ENCODE measurements around the gene RIPOR2.

The RIPOR2 gene
- long read RNA-seq, donor 1 = 0 reads
- long read RNA-seq, donor 2 = 0 reads
- long read RNA-seq, donor 3 = 0 reads
- long read RNA-seq, donor 4 = 0 reads
- long read RNA-seq, donor 5, partial matches to known transcripts = 0 of 1 reads
- long read RNA-seq, donor 5, other reads (novel, unspliced or antisense) = 0 of 1 reads
- long read RNA-seq, donor 6 = 0 reads
- long read RNA-seq, donor 7 = 0 reads
- long read RNA-seq, donor 8 = 0 reads

- DNase-seq = no peak
These were observed at the start of gene RIPOR2 for GRCh38 chr6:24935366-24936152. Gene RIPOR2, minus strand, starts transcription at chr6:24935960. Its CDS starts 62 bp downstream, at chr6:24935898.

DNA sequence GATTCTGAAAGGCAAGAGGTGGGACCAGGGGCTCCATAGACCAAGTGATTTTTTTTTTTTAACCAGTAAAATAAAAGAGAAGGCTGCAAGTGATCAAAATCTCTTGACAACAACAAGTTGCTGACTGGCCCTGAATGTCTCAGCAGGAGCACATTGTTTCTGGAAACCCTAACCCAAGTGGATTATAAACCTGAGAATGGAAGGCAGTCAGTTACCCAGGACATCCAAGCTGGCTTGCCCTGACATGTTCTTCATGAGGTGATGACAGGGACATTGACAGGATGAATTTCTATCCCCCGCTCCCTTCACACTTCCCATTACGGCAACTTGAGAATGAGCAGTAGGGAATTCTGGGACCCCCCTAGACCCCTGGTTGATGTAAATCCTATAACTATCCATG is 49.6 kb upstream of the RIPOR2 start:
- DNase-seq = no peak

DNA sequence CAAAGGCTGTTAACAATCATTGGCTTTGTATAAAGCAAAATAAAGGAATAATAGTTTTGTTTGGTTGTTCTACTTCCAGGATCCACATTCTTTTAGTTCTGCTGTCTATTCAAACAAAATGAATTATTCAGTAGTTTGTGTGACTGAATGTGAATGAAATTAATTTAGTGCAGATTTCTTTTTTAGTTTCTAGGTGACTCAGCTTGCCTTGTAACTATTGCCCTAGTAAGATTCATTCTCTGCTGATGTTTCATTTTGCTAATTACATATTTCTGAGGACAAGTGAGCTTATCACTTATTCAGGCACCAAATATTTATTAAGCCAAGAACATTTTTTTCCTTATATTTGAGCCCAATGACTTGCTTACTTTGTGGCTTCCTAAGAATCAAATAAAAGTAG is 46.5 kb upstream of the RIPOR2 start:
- no peak for DNase-seq

DNA sequence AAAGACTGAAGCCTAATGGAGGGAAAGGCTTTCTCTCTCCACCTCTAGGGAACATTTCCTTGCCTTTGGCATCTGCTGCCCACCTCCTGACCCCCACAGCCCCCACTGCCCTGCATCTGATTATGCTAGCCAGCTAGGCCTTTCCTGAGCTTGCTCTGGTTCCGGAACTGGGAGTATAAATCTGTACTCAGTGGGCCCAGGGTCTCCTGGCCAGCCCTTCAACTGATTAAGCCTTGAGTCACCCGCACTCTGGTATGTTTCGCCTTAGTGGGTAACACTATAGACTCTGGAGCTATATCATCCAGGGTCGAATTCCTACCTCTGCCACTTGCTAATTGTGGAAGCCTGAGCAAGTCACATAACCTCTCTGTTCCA is 45.6 kb upstream of the RIPOR2 start:
- no peak for DNase-seq

DNA sequence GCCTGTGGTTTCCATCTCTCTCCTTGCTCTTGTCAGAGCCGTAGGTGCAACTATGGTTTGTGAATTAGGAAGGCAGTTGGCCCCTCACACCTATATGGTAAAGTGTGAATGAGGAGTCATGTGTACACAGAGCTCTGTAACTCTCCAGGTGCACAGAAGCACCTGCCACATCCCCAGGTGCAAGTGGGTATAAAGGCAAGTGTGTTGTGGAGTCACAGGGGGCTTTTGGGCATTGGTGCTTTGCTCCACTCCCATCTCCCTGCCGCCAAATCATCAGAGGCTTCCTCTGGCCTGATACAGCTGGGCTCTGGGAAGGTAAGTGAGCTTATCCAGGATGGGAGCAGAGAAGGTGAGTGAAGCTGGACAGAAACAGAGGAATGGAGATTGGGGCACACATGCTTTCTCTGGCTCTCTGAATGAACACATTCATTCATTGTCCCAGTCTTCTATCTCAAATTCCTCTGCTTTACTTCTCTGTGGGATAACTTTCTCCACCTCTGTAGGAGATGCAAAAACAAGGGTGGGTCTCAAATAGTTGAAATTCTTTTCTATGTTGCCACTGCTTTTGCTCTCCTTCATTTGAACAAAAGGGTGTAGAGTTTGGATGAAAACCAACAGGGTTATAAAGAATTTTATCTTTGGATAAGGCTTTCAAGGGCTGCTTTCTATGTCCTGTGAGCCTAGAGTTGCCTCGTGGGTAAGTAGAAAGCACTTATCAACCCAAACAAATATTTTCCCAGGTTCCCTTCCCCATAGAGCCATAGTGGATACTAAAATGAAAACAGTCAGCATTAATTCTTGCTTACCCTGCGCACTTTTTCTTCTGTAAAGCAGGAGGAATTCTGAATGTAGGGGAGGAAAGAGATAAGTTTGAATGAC is 45.0 kb upstream of the RIPOR2 start:
- DNase-seq = no peak

DNA sequence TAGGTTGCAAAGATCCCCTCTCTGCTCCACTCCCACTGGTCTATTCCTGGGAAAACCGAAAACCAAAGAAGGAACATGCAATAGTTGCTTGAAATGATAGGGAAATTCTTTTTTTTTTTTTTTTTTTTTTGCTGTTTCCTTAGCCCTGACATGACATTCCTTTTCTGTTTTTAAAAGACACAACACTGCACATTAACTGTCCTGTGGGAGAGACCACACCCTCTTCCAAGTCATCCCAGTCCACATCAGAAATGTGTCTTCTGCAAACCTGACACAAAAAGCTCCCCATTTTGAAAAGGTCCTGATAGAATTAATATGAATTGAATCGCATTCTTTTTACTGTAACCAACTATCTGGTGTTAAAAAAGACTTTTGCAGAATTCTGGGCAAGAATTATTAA is 43.4 kb upstream of the RIPOR2 start:
- no peak for DNase-seq

- DNase-seq = no peak
These were observed 38.7 kb upstream of the RIPOR2 start for GRCh38 chr6:24974182-24975171.

- no peak for DNase-seq
These were observed 36.7 kb upstream of the RIPOR2 start for GRCh38 chr6:24972311-24972958.

DNA sequence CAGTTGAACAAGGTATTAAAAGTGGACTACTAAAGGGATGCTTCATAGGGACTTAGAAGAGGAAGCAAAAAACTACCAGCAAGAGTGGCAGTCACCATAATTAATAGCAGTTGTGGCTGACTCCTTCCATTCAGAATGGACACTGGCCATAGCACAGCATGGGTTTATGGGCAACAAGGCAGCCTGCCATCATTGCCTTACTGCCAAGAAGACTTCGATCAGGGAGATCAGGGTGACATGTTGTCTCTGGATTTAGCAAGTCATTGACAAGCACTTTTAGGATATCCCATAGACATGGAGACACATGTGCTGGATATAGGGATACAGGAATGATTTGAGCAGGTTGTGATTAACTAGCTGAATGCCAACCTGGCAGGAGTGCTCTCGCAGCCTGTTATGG is 35.3 kb upstream of the RIPOR2 start:
- DNase-seq = no peak

DNA sequence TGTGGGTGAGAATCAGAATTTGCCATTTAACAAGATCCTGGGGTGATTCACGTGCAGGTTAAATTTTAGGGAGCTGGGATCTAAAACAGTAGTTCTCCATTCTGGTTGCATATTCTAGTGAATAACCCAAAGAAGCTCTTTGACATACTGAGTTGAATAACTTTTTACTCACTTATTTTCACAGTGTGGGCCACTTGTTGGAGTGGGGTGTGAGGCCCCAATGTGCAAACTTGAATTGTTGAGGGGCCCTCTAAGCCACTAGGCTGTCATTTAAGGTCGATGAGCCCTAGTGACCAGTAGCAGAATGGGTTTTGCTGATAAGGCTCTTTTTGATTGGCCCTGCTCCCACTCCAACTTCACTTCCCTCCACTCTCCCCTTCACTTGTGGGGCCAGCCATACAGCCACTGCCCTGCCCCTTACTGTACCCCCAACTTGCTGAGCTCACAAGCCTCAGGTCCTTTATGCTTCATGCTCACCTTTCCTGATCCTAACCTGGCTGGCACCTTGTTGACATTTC is 33.6 kb upstream of the RIPOR2 start:
- no peak for DNase-seq

DNA sequence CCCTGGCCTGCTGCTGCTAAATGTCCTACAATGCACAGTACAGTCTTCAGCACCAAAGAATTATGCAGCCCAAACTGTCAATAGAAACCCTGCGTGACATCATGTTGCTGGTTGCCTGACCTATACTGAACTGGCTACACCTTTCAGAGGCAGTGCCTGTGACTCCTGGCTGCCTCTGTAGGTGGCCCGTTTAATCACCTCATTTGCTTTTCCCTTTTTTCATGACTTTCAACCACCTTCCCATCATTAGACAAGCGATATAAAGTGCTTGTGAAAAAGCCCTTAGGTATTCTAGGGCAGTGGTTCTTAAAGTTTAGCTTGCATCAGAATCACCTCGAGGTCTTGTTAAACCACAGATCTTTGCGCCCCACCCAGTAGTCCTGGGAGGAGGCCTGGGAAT is 33.0 kb upstream of the RIPOR2 start:
- no peak for DNase-seq

DNA sequence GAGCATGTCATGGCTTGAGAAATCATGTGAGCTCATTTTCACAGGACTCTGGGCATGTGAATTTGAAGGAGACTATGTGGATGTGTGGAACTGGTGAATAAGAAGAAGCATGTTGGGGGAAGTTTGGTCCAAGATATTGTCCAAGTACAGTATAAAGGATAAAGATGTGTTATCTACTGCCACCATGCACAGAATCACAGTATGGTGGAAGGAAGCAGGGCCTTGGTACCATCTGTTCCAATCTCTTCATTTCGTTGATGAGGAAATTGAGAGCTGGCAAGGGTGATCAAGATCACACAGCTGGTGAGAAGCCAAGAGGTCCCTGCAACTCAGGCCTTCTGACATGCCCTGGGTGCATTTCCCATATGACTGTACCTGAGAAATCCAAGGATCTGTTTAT is 31.5 kb upstream of the RIPOR2 start:
- no peak for DNase-seq

GRCh38 chr6:24966381-24966780 is 30.6 kb upstream of the RIPOR2 start:
- no peak for DNase-seq

DNA sequence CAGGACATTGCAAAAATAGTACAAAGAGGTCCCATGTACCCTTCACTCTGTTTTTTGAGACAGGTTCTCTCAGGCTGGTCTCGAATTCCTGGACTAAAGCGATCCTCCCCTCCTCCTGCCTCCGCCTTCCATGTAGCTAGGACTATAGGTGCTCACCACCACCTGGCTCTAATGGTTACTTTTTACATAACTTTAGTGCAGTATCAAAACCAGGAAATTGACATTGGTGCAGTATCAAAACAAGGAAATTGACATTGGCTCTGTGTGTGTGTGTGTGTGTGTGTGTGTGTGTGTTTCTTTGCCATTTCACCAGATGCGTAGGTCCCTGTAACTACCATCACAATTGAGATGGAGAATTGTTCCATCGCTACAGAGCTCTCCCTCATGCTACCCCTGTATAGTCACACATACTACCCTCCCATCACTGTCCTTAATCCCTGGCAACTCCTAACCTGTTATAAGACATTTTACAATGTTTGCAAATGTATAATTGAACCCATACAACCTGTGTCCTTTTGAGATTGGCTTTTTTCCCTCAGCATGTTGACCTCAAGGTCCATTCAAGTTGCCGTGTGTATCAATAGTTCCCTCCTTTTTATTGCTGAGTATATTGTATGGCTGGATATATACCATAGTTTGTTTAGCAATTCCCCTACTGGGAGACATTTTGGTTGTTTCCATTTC is 28.3 kb upstream of the RIPOR2 start:
- no peak for DNase-seq

- DNase-seq = no peak
These were observed 27.6 kb upstream of the RIPOR2 start for GRCh38 chr6:24963339-24963738.

- no peak for DNase-seq
These were observed 26.1 kb upstream of the RIPOR2 start for GRCh38 chr6:24961852-24962251.

DNA sequence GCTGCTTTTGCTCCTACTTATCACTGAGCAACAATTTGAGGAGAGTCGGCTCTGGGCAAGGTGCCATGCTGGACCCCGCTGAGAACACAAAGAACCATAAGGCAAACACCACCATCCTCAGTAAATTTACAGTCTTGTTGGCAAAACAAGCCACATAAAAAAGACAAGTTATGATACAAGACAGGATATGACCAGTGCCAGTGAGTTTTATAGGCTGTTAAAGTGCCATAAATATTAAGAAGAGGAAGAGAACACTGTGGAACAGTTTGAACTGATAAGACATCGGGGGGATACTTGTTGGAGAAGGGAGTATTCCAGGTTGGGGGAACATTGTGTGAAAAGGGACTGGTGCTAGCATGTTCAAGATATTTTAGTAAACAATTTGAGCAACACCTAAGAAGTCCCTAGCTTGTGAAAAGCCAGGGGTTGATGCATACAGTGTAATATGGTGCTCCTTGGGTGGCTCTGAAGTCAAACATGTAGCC is 25.3 kb upstream of the RIPOR2 start:
- DNase-seq = no peak

GRCh38 chr6:24959319-24959718 is 23.6 kb upstream of the RIPOR2 start:
- DNase-seq = no peak

GRCh38 chr6:24957199-24957598 is 21.4 kb upstream of the RIPOR2 start:
- DNase-seq = no peak

DNA sequence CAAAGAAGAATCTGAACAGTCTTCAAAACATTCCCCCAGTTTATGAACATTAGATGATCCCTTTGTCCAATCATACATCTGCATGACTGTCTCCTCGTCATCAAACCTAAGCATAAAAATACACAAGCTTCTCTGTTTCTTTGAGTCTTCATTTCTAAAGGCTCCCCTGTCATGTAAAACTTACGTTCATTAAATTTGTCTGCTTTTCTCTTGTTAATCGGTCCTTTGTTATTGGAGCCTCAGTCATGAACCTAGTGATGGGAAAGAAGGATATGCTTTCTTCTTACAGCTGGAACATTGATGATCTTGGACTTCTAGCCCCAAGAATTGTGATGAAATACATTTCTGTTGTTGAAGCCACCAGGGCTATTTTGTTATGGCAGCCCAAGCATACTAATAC is 18.0 kb upstream of the RIPOR2 start:
- DNase-seq = no peak

Measured in right kidney (tissue), 9 donors.